HG03097 (cell line): ENCODE measurements around the gene PGAP2.
"Not testable (repeated sequence)": the region's sequence is repeated elsewhere in the genome, so short reads cannot be mapped to it uniquely, and the experiment has no call there.

Experiments
- ATAC-seq: cut with Tn5 transposase; IDR thresholded peaks from one replicate; pipeline ENCODE4 v1.9.1; 2021; ENCODE audit not compliant: unreplicated experiment, low FRiP score

The PGAP2 gene

GRCh38 chr11:3803726-3804495 is 4.4 kb upstream of the PGAP2 start:
- no peak for ATAC-seq

- peak; percentile 65 for ATAC-seq
Measured at GRCh38 chr11:3808861-3809623, 682 bp downstream of the PGAP2 start.

DNA sequence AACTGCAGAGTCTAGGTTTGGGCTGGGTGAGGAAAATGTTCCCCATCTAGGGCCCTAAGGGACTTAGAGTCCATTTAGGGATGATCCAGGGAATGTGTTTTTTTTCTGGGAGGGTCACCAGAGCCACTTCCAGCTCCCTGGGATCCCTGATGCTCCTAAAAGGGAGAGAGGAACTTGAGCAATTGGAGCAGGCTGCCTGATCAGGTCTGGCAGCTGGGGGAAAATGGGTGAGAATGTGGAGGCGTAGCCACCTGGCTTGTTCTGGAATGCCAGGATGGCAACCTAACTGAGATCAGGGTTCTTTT is 1.2 kb downstream of the PGAP2 start:
- no peak for ATAC-seq

DNA sequence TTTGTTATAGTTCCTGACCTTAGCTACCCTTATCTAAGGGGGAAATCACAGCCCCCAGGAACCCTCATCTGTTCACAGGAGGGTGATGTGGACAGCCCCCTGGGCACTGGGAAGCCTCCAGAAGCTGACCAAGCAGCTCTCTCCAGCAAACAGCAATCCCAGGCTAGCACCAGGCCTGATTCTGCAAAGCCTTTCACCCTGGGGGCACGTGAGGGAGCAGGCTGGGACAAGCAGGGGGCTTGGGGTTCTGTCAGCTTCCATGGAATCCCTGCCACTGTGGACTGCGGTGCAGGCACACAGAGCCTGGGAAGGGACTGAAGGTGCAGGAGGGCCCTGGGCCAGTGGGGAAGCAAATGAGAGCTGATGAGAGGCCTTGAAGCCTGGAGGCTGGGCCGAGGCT is 2.1 kb downstream of the PGAP2 start:
- no peak for ATAC-seq

GRCh38 chr11:3810951-3811350 is 2.6 kb downstream of the PGAP2 start:
- ATAC-seq, result no peak

DNA sequence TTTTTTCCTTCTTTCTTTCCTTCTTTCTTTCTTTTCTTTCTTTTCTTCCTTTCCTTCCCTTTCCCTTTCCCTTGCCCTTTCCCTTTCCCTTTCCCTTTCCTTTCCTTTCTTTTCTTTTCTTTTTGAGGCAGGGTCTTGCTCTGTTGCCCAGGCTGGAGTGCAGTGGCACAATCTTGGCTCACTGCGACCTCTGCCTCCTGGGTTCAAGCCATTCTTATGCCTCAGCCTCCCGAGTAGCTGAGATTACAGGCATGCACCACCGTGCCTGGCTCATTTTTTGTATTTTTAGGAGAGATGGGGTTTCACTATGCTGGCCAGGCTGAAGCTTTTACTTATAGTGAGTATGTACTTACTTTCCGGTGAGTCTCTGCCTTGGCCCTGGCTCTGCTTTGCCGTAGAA is 6.5 kb downstream of the PGAP2 start:
- not testable (repeated sequence) for ATAC-seq

GRCh38 chr11:3815845-3816244 is 7.5 kb downstream of the PGAP2 start:
- ATAC-seq, result no peak

GRCh38 chr11:3816673-3817072 is 8.3 kb downstream of the PGAP2 start:
- ATAC-seq, result no peak

DNA sequence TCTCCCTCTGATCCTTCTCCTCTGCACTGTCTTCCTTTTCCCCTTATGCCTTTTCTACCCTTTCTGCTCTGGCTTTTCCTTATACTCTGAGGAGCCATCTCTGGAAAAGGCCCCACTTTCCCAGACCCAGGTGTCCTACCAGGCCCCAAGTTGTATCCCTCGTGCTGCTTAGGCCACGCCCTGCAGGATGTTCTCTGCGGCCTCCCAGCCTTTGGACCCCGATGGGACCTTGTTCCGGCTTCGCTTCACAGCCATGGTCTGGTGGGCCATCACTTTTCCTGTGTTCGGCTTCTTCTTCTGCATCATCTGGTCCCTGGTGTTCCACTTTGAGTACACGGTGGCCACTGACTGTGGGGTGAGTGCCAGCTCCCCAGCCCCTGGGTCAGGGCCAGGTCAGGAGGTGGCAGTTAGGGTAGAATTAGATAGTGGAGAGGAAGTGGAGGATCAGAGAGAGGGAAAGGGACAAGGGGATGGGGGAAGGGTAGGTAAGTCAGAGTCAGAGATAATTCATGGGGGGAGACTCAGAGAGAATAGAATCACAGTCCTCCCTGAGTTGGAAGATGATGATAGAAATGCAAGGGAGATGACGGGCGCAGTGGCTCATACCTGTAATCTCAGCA is 8.9 kb downstream of the PGAP2 start:
- ATAC-seq, result no peak

- no peak for ATAC-seq
Measured at GRCh38 chr11:3820971-3821370, 12.6 kb downstream of the PGAP2 start.

GRCh38 chr11:3822312-3822711 is 14.0 kb downstream of the PGAP2 start:
- no peak for ATAC-seq

DNA sequence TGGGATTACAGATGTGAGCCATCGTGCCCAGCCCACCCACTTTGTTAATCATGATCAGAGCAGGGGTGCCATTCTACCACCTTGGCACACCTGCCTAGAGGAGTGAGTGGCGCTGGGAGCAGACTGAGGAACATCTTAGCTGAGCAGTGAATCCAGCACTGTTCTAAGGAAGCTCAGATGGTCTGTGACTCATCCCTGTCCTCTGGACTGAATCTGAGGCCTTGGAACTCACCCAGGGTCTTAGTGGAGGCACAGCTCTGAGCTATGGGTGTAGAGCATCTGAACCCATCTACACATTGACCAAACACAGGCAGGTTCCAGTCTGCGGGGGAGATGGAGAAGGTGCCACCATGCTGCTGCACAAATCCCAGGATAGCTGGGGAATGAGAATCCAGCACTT is 14.9 kb downstream of the PGAP2 start:
- no peak for ATAC-seq

GRCh38 chr11:3823762-3824506 is 15.6 kb downstream of the PGAP2 start:
- ATAC-seq, result no peak

DNA sequence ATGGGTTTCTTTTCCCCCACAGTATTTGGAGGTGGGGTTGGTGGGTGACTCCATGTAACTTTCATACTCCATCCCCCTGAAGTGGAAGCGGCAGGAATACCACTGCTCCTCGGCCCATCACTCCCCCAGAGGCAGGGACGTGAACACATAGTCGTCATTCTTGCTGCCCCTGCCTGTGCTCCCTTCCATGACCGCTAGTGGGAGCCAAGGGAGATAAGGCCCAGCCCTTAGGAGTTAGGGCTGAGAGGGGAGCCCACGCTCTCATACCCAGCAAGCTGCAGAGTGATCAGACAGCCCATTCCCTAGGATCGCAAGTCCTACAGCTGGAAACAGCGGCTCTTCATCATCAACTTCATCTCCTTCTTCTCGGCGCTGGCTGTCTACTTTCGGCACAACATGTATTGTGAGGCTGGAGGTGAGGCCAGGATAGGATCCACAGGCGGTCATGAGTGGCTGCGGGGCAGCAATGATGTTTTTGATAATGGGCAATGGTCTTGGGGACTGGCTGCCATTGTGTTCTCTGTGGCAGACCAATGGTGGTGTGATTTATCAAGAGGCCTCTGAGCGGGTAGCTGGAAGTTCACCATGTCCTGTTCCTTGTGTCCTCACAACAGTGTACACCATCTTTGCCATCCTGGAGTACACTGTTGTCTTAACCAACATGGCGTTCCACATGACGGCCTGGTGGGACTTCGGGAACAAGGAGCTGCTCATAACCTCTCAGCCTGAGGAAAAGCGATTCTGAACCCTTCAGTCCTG is 16.5 kb downstream of the PGAP2 start:
- no peak for ATAC-seq

- ATAC-seq, result no peak
Measured at GRCh38 chr11:3825473-3826154, 17.3 kb downstream of the PGAP2 start.

GRCh38 chr11:3826721-3827120 is 18.4 kb downstream of the PGAP2 start:
- ATAC-seq, result no peak

GRCh38 chr11:3827434-3828186 is 19.2 kb downstream of the PGAP2 start:
- ATAC-seq, result no peak

DNA sequence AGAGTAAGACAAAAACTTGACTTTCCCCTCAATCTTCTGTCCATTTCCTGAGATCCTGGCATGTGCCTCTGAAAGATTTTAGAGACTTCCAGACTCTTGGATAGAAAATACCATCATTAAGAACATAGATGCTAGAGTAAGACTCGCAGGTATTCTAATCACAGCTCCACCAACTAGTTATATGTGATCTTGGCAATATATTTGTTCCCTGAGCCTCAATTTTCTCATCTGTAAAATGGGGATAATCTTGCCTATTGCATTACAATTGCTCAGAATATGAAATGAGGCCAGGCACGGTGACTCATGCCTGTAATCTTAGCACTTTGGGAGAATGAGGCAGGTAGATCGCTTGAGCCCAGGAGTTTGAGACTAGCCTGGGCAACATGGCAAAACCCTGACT is 21.7 kb downstream of the PGAP2 start:
- no peak for ATAC-seq

GRCh38 chr11:3830730-3831129 is 22.4 kb downstream of the PGAP2 start:
- ATAC-seq, result no peak
